Activated CD8-positive, alpha-beta memory T cell treated with anti-CD3 and anti-CD28 coated beads, Interleukin-2, amount 50 U/mL, for 24 hours (primary cell): ENCODE results near the gene C19orf73.
"Not testable (repeated sequence)": the region's sequence is repeated elsewhere in the genome, so short reads cannot be mapped to it uniquely, and the experiment has no call there.

Experiments
- DNase-seq: peaks from one replicate; pipeline ENCODE4 v3.0.0-alpha.2; 2020; ENCODE audit errors: extremely low read depth

Gene C19orf73

DNA sequence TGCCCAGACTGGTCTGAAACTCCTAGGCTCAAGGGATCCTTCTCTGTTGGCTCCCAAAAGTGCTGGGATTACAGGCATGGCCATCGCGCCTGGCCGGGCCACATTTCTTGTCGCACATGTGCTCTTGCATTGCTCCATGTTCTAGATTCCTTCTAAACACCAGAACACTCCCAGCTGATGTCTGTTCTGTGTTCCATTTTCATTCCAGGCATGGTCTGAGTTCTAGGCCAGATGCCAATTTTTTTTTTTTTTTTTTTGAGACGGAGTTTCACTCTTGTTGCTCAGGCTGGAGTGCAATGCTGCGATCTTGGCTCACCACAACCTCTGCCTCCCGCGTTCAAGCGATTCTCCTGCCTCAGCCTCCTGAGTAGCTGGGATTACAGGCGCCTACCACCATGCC is 2.9 kb upstream of the C19orf73 start:
- not testable (repeated sequence) for DNase-seq

DNA sequence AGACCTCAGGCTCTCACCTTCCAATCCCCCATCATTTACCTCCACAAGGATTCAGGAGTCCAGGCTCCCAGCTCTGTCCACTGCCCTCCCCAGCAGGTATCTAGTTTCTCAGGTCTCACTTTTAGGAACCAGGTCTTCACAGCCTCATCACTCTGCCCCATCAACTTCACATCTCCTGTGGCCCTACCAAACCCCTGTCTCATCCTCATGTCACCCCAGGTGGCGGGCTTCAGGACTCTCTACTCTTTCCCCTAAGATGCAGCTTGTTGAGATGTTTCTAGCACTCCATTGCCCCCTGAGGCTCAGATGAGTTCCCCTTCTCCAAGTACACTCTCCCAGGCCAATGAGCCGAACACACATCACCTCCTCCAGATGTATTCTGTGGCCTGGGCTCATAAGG is 1.9 kb upstream of the C19orf73 start:
- no peak for DNase-seq

DNA sequence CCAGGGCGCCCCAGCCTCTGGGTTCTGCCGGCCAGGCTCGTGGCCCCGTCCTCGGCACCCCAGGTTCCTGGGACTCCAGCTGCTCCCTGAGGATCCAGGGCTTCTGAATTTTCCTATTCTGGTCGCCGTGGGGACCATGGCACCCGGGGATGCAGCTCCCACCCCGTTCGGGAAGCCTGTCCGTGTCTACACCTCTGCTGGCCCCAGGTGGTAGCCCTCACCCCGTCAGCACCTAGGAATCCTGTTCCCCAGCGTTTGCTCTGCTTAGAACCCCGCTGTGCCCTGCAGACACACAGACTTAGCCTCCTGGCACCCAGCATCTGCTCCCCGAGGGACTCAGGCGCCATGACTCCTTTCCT is 1.4 kb upstream of the C19orf73 start:
- DNase-seq, result no peak

DNA sequence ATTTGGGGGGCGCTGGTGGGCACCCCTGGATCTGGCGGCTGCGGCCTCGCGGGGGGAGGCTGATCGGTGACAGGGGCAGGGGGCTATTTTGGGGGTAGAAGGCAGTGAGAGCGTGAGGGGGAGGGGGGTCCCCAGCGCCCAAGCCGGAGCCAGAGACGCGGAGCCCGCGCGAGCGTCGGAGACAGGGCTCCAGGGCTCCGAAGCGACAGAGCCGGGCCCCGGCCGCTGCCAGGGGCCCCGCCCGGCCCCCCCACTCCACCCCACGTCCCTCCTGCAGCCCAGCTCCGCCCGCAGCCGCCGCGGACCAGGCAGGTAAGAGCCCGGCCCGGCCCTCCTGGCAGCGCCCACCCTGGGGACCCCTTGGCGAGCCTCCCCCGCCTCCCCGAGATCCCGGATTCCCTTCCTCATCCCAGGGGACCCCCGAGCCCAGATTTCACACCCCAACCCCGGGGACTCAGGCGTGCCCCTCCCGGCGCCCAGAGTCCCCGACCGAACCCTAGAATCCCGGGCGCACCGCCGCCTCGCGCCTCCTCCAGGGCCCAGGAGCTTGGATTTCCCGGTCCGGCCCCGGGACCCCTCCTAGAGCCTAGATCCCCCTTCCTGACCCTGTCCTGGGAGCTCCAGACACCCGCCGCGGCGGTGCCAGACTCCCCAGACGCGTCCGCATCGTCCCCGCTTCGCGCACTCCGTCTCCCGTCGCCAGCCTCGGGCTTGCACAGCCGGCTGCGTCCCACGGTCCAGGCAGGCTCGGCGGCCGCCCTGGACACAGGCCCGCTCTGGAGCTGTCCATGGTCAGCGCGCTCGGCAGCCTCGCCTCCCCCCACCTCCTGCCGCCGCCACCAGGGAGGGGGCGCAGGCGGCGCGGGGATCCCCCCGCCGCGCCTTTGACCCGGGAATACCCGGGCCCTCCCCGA is 725 bp upstream of the C19orf73 start, which contains the start of gene PPFIA3:
Gene PPFIA3 (plus strand): TSS at position 134 of the 914 bp plus-strand sequence. CDS start 8,330 bp downstream, outside the sequence.
- DNase-seq, result no peak

DNA sequence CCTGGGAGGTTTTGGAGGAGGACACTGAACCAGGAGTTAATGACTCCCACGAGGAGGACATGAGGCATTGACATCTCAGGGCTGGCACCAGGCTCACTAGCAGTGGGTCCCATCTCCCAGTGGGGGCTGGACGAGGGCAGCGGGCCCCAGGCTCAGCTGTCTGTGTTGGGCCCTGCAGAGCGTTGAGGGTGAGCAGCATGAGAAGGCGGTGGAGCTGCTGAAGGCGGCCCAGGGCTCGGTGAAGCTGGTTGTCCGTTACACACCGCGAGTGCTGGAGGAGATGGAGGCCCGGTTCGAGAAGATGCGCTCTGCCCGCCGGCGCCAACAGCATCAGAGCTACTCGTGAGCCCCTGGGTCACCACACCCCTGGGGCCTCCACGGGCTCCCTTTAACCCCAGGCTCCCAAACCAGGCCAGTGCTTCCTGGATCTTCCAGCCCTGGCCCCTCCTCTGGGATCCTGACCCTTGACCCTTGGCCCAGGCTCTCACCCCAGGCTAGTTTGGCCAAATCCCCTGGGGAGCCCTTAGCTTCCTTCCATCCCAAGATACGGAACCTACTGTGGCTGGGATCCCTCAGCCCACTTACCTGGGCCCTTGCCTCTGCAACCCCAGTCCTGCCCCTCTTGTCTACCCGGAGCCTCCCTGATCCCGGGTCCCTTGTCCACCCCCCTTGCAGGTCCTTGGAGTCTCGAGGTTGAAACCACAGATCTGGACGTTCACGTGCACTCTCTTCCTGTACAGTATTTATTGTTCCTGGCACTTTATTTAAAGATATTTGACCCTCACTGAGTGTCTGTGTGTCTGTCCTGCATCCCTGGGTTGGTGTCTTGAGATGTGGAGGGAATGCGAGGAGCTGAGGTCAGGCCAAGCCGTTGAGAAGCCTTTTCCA is 1.0 kb downstream of the C19orf73 start:
- no peak for DNase-seq

DNA sequence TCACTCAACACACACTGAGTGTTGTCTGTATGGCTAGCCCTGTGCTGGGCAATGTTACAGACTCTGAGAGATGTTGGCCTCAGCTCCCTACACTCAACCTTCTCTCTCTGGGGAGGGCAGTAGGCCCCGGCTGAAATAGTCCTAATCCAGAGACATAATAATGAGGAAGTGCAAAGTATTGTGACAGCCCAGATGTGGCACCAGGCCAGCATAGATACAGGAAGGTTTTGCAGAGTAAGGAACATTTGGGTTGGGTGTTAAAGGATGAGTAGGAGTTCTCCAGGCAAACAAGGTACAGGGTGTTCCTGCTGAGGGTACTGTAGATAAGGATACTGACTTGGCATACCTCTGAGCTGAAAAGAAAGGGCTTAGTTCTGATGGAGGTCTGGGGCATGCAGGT is 2.4 kb downstream of the C19orf73 start:
- DNase-seq, result no peak

DNA sequence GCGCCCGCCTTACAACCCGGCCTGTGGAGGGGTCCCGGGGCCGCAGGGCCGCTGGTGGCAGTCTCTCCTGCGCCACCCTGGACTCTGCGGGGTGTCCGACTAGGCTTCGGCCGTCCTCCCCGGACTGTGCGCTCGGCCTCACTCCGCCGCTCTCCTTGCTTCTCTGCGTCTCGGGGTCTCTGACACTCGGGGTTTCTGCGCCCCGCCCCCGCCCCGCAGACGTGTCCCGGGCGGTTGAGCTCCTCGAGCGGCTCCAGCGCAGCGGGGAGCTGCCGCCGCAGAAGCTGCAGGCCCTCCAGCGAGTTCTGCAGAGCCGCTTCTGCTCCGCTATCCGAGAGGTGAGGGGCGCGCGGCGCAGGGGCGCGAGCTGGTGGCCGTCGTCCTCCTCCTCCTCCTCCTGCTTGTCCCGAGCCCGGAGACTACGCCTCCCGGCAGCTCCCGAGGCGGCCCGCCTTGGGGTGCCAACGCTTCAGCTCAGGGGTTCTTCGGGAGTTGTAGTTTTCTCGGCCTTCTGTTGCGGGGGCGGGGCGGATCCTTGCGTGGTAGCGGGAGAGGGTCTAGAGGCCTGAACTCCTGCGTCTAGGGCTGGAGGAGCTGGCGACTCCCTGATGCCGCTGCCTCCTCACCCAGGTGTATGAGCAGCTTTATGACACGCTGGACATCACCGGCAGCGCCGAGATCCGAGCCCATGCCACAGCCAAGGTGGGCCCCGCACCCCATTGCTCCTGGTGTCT is 4.1 kb downstream of the C19orf73 start:
- no peak for DNase-seq

DNA sequence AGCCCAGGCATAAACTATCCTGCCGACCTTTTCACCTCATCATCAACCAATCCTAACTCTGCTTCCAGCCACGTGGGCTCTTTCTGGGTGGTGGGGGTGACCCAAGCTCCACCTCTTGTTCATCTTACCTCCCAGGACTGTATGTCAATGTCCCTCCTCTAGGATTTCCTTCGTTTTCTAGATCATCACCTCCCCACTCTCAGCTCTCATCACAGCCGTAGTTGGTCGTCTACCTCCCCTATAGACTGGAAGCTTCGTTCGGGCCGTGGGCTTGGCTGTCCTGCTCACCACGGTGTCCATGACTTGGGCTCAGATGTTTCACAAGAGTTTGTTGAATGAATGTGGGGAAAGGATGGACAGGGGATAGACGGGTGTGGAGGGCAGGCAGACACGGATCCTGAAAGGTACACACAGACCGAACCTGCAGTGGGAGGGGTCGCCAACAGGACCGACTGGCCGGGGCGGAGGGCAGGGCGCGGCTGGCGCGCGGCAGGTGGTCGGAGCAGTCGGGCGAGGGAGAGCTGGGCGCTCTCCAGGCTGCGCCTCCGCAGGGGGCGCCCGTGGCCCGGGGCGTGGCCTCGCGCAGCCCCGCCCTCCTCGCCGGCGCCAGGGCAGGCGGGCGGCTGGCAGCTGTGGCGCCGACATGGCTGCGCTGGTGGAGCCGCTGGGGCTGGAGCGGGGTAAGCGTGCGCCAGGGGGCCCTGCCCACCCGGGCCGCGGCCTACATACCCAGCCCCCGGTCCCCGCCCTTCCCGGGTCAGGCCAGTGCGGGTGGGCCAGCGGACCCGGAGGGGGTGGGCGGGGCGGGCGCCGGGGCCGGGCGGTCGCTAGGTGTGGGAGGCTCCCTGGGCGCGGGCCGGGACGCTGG is 4.9 kb downstream of the C19orf73 start, which contains the start of gene LIN7B:
Gene LIN7B (plus strand): TSS at position 609 of the 868 bp plus-strand sequence. CDS start 35 bp downstream, at position 644.
- DNase-seq, result no peak

DNA sequence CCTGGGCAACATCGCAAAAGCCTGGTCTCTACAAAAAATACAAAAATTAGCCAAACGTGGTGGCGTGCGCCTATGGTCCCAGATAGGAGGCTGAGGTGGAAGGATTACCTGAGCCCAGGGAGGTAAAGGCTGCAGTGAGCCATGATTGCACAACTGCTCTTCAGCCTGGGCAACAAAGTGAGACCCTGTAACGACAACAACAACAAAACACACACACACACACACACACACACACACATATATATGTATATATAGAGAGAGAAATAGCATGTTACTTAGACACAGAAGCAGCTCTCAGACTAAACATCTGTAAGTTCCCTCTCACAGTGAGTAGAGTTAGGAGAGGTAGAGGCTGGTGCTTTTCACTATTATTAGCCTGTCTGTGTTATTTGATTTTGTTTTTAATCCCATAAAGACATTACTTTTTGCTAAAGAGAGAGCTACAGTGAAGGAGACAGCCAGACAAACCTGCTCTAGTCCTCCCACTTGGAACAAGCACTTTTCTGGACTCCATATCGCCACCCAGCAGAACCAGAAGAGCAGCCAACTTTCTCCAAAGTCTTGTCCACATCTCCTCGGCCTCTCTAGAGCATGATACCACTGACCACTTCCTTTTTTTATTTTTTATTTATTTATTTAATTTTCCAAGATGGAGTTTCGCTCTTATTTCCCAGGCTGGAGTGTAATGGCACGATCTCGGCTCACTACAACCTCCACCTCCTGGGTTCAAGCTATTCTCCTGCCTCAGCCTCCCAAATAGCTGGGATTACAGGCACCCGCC is 7.5 kb downstream of the C19orf73 start:
- no peak for DNase-seq

DNA sequence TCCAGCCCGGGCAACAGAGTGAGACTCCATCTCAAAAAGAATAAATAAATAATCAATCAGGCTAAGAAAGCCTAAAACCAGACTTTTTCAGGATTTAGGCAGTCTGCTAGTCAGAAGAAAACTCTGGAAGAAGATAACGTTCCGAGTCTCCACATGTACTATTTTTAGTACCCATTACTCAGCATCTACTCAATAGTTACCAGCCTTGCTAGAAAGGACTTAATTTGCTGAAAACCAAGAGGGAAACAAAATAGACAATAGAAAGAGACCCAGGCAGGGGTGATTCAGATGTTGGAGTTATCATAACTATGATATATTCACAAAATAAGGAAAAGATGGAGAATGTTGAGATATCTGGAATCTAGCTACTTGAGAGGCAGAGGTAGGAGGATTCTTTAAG is 8.4 kb downstream of the C19orf73 start:
- DNase-seq, result no peak

DNA sequence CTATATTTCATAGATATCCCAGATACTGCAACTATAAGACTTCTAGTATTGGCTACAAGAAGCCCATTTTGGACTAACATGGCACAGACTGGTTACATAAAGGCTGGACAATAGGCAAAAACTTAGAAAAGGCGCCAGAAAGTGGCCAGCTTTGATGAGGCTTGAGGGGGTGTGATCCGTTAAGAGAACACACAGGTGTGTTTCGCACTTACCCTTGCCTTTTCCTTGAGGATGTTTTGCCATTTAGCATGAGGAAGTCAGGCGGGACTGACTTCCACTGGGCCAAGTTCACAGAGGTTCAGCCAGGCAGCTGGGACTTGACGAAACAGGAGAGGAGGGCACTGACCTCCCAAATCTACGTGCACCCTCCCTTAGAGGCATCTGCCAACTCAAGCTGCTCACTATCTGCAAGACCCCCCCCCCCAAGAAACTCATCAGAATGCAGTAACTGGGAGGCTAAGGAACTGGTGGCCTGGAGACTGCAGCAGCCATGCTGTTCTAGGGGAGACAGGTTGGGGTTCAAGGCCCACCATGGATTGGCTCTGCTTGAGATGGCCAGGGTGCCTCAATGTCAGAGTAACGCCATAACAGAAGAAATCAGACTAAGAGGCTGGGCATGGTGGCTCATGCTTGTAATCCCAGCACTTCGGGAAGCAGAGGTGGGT is 9.2 kb downstream of the C19orf73 start:
- DNase-seq, result no peak

DNA sequence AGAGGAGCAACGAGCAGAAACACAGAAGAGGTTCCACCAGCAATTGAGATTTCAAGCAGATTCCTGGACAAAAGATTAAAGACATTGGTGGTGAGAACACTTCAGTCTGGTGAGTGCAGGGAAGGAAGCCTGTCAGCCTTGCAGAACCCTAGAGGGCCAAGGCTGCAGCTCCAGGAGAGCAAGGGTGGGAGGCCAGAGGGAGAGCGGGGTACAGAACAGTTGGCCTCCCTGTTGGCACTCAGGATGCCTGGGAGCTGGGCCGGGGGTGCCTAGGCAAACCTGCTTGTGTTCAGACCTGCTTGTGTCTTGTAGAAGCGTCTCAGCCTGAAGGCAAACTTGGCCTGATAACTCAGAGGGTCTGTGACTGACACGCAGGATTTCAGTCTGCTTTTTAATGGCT is 9.9 kb downstream of the C19orf73 start:
- no peak for DNase-seq

DNA sequence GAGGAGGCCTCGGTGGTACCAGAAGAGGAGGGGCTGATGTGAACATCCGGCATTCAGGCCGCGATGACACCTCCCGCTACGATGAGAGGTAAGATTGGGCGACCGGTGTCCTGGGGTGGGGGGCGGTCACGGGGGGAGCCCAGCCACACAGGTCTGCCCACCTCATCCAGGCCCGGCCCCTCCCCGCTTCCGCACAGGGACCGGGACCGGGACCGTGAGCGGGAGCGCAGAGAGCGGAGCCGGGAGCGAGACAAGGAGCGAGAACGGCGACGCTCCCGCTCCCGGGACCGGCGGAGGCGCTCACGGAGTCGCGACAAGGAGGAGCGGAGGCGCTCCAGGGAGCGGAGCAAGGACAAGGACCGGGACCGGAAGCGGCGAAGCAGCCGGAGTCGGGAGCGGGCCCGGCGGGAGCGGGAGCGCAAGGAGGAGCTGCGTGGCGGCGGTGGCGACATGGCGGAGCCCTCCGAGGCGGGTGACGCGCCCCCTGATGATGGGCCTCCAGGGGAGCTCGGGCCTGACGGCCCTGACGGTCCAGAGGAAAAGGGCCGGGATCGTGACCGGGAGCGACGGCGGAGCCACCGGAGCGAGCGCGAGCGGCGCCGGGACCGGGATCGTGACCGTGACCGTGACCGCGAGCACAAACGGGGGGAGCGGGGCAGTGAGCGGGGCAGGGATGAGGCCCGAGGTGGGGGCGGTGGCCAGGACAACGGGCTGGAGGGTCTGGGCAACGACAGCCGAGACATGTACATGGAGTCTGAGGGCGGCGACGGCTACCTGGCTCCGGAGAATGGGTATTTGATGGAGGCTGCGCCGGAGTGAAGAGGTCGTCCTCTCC is 11.1 kb downstream of the C19orf73 start:
- no peak for DNase-seq

DNA sequence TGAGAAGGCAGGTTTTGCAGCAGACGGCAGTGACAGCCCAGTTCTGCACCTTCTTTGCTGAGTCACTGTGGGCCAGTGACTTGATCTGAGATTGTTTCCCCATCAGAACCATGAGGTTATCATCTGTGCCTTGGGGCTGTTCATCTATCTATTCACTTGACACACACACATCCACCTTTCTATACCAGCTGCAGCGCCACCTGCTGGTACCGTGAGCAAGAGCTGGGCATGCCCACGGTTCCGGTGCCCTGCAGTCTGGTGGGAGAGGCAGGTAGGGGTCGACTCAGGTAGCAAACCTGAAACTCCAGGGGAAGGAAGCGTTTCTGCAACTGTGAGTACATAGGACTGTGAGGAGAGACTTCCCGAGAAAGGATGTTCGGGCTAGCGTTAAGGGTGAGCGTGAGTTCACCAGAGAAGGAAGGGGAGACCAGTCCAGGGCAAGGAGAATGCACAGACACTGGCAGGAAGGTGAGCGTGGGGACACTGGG is 12.3 kb downstream of the C19orf73 start:
- peak; percentile 28 for DNase-seq

DNA sequence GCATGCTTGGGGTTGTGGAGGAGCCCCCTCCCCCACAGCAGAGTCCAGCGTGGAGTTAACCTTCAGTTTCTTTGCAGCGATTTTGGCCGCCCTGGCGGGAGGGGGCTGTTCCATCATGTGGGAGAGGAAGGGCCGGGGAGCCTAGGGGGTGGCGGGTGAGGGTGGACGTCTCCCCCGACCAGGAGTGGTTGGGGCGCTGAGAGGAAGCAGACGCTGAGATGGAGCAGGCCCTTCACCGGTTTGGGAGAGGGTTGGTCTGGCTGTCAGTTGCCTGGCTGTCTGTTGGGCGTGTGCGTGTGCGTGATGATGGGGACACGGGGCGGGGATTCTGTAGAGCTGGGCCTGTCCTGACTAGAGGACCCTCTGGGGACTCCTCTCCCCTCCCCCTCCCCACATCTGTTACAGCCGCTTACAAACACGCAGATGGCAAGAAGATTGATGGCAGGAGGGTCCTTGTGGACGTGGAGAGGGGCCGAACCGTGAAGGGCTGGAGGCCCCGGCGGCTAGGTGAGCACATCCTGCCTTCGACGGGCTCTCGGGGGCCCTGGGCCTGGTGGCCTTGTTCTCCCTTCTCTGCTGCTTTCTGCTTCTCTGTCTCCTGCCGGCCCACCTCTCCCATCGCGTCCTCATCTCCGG is 14.6 kb downstream of the C19orf73 start:
- DNase-seq, result no peak

DNA sequence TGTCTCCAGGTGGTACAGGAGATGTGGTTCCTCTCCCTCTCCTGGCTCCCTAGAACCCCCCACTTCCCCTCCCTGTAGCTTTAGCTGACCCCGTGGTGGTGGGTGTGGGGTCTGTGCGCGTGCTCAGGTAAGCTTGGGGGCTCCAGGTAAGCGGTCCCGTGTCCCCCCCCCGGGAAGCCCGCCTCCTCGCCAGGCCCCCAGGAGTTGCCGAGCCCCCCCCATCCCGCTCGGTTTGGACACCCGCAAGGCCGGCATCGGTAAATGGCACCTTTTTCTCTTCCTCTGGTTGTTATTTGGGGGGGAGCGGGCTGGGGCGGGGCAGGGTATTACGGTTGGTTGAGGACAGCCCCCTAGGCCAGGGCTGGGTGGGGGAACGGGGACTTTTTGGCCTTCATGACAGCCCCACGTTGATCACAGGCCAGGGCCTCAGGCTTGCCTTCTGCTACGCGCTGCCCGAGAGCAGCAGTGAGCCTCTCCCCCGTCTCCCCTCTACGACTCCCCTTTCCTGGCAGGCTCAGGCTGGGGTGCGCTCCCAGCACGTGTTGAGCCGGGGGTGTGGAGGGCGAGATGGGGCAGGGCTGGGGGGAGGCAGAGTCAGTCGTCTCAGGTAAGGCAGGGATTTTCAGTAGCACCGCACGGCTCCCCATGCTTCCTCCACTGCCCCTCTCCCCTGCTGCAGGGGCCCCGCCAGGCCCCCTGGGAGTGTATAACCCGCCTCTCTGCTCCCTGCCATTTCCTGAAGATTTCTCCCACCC is 15.4 kb downstream of the C19orf73 start:
- DNase-seq, result no peak

DNA sequence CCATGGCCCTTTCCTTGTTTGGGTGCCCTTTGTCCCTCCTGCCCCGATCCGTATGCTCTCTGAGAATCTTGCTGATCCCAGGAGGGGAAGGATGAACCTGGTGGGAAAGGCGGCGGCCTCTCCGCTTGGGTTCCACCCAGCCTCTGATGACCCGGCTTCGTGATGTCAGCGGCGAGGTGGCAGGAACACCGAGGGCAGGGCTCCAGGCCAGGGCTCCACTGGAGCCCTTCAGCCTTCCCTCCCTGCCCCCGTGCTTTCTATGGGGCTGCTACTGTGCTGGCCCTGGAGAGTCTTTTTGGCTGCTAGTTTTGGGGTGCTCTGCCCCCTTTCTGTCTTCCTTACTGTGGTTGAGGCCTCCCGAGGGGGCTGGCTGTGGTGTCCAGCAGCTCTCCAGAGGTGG is 16.6 kb downstream of the C19orf73 start:
- DNase-seq, result no peak
